ENCODE data around the gene TSPAN18.

The TSPAN18 gene

DNA sequence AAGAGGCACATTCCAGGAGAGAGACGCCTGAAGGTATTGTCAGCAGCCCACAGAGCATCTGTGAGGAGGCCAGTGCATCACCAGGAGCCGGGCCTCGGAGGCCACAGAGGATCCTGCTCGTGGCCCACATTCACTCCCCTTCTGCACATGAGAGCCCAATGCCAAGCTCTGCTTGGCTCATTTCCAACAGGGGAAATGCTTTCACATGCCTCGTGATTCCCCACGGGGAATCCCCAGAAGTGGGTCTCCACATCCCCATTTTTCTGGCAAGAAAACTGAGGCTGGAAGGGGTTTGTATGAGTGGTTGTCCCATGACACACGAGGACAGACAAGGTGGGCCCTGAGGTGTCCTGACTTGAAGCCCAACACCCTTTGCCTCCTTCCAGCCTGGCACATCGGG is 189.6 kb downstream of the TSPAN18 start:
- DNase-seq (ENCODE audit: low read depth), result no peak

DNA sequence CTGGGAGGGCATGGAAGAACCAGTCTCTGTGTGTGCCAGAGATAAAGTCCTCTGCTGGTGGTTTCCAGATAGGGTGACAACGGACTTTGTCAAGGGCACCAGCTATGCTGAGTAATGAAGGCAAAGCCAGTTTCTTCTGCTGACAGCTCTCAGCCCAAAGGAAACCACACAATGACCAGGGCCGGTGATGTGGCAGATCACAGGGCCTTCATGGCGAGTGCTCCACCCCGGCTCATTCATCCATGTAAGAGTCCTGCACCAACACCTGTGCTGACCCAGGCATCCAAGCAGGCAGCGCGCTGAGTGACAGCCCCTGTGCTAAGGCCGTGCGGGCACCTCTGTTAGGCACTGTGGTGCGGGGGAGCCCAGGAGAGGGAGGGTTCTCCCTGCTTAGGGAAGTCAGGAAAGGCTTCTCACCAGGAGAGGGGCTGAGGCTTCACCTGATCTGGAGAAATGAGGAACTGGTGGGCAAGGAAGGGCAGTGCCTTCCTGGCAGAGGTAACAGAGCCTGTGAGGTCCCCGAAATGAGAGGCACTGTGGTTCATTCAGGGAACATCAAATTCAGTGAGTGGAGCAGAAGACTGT is 190.1 kb downstream of the TSPAN18 start:
- DNase-seq (ENCODE audit: low read depth), result no peak

DNA sequence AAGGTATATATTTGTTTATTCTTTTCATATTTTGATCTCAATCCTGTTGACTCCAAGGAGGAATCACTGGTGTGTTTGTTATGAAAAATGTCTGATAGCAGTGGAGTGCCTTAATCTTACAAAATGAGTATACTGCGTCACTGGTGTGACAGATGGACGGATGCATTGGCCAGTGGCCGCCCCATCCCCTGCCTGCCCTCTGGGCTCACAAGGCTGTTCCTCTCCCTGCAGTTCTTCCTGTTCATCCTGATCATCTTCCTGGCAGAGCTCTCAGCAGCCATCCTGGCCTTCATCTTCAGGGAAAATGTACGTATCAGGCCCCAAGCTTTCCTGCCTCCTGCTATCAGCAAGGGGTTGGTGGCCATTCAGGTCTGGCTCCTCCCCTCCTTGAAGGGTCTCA is 191.0 kb downstream of the TSPAN18 start:
- no peak for DNase-seq (ENCODE audit: low read depth)

DNA sequence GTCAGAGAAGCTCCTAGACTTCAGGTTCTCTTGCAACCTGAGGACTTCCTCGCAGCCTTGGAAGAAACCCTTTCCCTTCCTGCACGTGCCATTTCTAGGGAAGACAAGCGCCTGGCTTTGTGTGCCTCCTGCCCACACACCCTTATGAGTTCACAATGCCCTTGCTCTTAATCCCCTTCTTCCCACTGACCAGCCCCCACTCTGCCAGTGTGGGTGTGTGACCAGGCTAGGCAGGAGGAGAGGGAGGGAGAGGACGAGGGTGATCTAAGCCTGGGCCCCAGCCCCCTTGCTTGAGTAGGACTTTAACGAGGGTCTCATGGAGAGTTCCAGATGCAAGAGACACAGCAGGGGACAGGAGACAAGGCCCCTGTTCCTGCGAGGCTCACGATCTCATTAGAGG is 193.7 kb downstream of the TSPAN18 start:
- DNase-seq (ENCODE audit: low read depth), result no peak

DNA sequence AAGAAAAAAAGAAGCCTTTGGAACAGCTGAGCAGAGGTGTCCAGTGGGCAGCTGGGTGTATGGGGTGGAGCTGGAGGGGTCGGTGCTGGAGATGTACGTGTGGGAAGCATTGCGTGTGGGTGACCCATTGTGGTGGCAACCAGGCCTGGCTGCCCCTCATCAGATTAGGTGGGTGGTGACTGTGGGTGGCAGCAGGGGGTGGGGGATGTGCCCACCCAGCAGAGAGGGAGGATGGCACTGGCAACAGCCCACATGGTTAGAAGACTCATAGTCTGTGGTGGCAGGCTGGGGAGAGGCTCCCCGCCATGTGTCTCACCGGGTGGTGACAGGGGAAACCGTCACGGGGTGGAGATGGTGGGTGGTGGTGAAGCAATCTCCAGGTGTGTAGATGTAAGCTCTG is 196.4 kb downstream of the TSPAN18 start:
- DNase-seq (ENCODE audit: low read depth), result no peak

DNA sequence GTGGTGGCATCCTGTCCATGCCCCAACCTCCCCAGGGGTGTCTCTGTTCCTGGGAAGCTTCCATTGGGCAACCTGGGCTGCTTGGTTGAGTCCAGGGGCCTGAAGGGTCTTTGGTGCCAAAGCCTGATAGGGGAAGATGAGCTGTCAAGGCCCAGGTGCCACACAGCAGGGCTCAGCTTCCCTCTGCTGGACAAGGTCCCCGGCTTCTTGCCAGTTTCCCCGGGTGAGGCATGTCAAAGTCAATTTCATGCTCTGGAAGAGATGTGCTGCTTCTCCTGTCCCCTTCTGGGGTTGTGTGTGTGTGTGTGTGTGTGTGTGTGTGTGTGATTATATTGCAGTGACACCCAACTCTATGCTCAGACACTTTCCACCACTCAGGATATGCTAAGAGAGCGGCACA is 197.0 kb downstream of the TSPAN18 start:
- DNase-seq (ENCODE audit: low read depth), result no peak

DNA sequence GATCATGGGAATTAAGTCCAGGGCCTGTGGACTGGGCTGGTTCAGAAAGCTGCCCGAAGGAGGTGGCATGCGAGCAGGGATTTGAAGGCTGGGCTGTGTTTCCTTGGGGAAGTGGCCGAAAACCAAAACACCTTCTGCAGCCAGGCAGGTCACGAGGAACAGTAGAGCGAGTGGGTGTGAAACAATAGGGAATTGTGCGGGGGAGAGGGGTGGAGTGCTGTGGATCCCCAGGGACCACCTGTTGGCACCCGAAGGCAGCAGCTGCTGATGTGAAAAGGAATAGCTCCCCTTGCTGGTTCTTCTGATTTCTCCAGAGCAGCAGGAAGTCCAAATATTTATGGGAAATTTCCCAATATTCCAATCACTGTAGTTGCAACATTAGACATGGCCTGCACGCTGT is 199.3 kb downstream of the TSPAN18 start:
- no peak for DNase-seq (ENCODE audit: low read depth)

DNA sequence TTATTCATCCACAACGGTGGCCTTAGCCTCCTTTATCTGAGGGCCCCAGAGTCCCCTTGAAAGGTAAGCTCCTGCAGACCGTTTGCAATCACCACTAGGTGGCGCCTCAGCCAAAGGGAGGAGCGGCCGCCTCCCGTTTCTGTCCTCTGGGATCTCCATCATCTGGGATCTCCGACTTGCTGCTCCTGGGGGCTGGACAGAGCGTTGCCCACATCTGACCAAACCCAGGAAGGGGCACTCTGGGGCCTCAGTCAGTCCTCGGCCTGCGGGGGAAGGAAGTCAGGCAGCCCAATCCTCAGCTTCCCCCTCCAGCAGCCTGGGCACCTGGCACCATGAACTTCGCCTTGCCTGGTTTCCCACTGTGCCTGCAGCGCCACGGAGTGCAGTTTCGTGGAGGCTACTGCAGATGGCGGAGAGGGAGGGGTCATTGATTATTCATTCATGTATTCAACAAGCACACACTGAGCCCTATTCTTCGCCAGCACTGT is 200.5 kb downstream of the TSPAN18 start:
- peak; percentile 47 for DNase-seq (ENCODE audit: low read depth)

DNA sequence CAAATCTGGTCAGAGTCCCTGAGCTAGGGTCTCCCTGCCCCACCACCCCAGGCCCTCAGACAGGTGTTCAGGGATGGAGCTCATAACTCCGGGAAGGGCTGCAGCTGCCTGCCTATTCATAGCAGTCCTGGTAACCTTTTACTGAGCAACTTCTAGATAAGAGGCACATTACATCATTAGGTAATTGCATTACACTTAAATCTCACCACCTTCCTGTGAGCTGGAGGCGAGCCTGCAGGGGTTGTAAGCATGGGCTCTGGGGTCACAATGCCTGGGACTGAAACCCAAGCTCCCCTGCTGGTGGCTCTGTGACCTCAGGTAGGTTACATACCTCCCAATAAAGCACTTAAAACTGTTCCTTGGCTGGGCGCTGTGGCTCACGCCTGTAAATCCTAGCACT is 201.4 kb downstream of the TSPAN18 start:
- no peak for DNase-seq (ENCODE audit: low read depth)

DNA sequence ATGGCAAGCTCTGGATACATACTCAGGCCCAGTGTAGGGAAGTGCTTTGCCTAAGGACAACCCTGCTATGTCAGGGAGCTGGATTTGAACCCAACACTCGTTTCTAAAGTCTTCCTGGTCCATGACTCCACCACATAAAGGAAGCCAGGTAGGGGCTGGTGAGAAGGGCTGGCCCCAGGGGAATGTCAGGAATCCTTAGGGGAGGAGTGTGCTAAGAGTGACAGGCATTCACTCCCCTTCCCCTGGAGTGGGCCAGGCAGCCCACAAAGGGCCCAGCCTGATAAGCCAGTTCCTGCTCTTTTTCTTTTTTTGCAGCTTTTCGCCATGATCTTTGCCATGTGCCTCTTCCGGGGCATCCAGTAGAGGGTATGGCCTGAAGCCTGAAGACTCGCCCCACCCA is 202.1 kb downstream of the TSPAN18 start:
- DNase-seq (ENCODE audit: low read depth), result no peak

DNA sequence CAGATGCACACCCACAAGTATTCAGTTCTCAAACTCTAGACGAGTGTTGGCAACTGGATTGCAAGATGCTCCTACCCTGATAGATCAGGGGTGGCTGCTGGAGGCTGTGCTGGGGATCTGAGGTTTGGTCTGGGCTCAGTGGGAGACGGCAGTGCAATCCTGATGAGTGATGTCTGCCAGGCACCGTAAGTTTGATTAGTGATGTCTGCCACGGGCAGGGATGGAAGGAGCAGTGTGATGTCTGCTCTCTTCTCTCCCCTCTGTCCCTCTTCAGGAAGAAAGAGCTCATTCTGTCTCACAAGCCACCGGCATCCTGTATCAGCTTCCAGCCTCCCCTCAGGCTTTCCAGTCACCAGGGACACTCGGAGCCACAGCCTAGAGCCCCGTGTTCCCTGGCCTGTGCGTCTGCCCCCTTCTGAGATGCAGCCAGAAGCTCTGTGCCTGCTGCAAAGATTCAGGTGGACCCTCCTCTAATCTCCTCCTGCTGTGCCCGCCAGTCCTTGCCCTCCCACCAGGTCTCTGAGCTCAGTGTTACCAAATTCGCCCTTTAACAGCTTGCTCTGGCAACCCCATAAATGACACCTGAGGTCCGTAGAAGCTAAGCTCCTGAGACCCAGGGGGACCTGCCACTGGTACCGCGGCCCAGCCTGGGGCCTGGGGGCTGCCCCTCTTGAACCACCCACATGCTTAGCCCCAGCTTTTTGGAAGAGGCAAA is 204.0 kb downstream of the TSPAN18 start:
- no peak for DNase-seq (ENCODE audit: low read depth)

DNA sequence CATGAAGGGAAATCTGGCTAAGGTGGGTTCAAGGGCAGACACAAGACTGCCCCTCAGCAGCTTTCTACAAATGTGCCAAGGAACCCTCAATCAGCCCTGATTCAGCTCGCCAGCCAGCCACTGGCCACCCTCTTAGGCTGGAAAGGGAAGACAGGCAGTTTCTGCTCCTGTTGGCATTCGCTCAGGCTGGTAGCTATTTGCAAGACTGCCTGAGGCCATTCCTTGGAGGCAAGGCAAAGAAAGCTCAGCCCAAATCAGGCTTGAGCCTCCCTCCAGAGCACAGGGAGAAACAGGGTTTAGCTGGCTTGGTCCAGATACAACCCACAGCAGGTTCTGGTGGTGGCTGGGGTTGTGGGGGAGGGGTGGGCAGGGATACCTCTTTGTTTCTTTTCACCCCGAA is 204.7 kb downstream of the TSPAN18 start:
- DNase-seq (ENCODE audit: low read depth), result no peak

DNA sequence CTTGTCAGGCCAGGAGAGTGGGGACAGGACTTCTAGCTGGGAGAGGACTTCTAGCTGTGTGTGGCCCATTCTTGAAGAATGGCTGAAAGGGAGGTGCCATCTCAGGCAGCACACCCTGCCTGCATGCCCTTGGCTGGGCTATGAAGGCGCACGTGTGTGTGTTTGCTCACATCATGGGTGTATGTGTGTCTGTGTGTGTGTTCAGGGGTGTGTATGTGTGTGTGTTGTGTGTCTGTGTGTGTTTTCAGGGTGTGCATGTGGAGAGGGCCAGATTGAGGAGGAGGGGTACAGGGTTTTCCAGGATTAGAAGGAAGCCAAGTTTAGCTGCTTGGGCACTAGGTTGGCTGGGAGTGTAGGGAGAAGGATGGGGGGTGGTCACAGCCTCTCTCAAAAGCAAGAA is 207.3 kb downstream of the TSPAN18 start:
- no peak for DNase-seq (ENCODE audit: low read depth)

DNA sequence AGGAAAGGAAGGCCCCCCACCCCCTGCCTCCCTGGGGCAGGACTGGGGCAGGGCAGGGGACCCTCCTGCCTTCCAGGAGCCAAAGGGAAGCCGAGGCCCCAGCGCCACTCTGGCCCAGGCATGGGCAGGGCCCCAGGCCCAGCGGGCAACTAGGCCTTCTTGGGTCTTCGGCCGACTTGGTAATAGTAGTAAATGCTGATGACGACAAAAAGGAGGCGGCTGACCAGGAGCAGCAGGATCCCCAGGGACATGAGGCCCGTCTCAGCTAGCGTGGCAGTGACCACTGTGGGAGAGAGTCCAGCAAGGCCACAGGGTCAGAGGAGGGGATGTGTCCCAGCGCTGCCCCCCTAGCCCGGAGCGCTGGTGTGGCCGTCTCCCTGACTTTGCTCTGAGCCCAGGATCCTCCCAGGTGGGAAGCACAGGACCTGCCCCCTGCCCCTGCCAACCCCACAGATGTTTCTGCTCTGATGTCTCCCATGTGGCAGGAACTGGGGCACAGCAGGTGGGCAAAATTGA is 208.0 kb downstream of the TSPAN18 start:
- DNase-seq (ENCODE audit: low read depth), result no peak

DNA sequence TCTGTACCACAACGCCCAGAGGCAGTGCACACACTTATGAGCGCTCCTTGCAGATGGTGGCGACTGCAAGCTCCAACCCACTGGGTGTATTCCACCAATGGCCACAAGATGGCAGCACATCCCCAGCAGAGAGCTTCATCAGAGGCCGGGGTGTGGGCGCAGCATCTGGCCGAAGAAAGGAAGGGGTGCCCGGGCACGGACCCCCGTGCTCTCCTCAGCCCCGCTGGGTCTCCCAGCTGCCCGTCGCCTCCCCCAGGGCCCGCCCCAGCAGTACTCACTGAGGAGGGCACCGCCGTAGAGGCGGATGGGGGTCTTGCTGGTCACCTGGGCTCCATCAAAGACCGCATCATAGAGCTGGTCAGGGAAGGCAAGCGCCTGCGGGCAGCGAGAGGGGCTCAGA is 209.8 kb downstream of the TSPAN18 start:
- DNase-seq (ENCODE audit: low read depth), result peak; percentile 64

DNA sequence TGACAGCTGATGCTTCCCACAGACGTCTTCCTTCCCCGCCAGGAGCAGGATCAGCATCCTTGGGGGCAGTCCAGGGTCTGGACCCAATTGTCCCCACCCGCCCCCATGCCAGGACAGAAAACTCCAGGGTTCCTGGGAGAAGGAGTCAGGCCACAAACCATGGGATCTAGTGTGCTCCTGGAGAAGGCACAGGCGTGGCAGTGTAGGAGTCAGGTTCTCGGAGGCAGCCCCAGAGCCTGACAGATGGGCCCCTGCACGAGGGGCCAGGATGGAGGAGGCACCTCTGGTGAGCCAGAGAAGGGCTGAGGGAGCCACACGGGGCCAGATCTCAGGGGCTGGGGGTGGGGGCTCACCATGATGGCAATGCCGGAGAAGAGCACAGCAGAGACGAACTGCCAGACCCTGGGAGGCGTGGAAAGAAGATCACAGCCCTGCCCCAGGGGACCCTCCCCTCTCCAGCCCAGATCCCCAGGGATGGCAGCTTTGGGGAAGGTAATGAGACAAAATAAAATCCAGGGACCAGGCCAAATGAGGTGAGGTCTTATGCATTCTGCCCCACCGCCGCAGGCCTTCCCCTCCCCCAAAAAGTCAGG is 210.3 kb downstream of the TSPAN18 start:
- DNase-seq (ENCODE audit: low read depth), result no peak

DNA sequence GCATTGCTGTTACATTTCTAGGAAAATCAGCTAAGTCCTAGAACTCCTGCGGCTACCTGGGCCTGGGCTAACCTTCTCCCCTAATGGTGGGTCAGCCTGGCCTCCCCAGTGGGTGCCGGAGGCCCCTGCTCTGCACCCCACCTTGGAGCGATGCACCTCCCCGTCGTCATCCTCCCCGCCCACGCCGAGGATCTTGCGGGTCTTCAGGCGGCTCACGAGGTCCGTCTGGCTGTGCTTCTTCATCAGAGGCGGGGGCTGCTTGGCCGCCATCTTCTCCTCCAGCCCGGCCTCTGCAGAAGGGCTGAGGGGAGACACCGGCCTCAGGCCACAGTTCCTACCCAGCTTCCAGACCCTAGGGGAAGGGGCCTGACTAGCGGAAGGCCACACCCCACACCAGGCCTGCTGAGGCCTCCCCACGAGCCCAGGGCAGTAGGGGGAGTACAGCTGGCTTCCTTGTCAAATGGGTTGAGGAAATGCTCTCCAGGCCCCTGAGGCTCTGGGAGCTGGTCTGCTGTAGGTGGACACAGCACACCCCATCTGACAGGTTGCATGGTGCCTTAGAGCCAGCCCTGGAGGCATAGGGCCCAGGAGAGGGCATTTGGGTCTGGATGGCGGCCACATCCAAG is 211.4 kb downstream of the TSPAN18 start:
- no peak for DNase-seq (ENCODE audit: low read depth)

DNA sequence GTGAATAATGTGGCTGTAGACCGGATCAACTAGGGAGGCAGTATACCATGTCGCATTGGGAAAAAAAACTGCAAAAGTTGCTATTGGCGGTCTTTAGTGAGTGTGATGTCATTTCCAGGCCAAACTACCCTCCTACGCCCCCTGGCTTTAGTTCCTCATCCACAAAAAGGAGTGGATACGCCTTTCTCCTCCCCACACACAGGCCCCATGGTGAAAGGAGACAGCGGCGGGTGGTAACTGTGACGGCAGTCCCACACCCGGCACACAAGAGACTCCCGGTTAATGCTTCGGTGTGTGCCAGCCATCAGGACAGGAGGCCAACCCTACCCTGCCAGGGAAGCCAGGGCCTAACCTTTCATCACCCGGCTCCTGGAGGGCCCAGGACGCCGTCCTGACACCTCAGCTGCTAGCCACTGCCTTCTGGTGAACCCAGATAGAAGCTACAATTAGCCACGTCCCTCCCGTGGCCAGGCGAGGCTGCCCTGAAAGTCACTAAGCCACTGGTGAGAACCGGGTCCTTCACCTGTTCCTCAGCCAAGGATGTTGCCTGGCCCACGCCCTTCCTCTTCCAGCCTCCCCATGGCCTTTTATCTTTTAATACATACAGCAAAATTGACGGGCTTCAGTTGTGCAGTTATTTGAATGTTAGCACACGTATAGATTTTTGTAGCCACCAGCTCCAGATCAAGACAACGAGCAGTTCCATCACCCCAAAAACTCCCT is 213.1 kb downstream of the TSPAN18 start:
- no peak for DNase-seq (ENCODE audit: low read depth)

DNA sequence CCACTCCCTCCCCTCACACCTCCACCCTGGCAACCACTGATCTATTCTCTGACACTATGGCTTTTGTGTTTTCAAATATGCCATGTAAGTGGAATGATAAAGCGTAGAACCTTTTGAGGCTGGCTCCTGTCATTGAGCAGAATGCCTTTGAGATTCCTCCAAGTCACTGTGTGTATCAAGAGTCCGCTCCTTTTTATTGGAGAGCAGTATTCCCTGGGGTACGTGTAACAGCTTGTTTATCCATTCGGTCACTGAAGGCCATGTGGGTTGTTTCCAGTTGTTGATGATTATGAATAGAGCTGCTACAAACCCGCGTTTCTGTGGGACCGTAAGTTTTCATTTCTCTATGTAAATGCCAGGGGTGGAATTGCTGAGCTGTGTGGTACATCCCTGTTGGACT is 213.6 kb downstream of the TSPAN18 start:
- DNase-seq (ENCODE audit: low read depth), result no peak

DNA sequence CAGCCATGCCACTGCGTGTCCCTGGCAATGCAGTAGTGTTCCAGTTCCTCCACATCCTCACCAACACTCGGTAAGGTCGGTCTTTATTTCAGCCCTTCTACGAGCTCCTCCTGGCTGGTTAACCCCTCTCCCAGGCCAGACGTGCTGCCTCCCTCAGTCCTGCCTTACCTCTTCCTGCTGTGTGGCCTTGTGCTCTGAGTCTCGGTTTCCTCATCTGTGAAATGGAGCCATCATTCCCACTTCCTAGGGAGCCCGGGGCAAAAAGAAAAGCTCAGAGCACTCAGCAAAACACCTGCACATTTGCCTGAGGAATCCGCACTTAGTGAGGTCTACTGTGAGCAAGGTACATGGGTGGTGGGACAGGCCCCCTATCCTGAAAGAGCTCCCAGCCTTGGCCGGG is 214.1 kb downstream of the TSPAN18 start:
- DNase-seq (ENCODE audit: low read depth), result no peak

DNA sequence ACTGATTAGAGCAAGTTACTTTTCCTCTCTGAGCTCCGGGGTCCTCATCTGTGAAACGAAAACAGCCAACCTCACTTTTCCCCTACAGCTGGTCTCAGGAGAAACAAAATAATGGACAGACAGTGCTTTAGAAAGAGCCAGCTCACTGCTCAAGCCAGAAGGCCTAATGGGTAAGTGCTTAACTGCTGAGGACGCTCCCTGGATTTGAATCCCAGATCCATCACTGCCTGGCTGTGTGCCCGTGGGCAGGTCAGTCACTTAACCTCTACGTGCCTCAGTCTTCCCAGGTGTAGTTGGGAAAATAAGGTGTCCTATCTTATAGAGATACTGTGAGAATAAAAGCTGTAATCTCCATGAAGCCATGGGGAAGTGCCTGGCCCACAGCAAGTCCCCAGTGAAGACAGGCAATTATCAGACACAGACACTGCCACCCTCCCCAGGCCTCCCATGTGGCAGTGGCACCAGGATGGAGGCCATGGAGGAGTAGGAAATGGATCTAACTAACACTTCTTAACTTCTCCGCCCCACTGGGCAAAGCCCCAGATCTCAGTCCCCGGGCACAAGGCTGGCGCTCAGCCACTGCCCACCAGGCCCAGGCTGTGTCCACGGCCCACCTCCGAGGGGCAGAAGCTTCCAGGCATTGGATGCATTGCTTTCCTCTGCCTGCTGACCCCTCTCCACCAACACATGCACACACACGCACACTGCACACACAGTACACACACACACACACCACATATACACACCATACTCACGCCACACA is 214.7 kb downstream of the TSPAN18 start:
- DNase-seq (ENCODE audit: low read depth), result no peak
